Activated CD4-positive, alpha-beta memory T cell treated with anti-CD3 and anti-CD28 coated beads, Interleukin-2, amount 10 ng/mL, durations not matched to agents 7 days and 5 days (primary cell): ENCODE data around the gene VWA5A. TPM values are rescaled to one million over a fixed set of nuclear protein-coding genes. Genes with fewer than 3 reads are reported as not detected.

Source experiments
- CTCF ChIA-PET: fragments of 350-600 bp; sonication (Branson Sonifier 250); formaldehyde crosslinking; loops from one replicate; lab custom pipeline; 2021; ENCODE audit warnings: antibody characterized with exemption, inconsistent platforms; lab: Charles Lee
- POLR2A ChIA-PET: fragments of 350-600 bp; sonication (Branson Sonifier 250); formaldehyde crosslinking; loops from one replicate; lab custom pipeline; 2021; ENCODE audit warnings: antibody characterized with exemption; lab: Charles Lee
- DNase-seq: peaks from one replicate; pipeline ENCODE4 v3.0.0-alpha.2; 2020
- H3K27ac Mint-ChIP-seq: one replicate; pipeline ENCODE4 v1.8.0; 2021; ENCODE audit warnings: mild to moderate bottlenecking, mixed read lengths
- H3K27me3 Mint-ChIP-seq: one replicate; pipeline ENCODE4 v1.8.0; 2021; ENCODE audit warnings: mixed read lengths
- H3K36me3 Mint-ChIP-seq: one replicate; pipeline ENCODE4 v1.8.0; 2021; ENCODE audit warnings: low read depth, mixed read lengths
- H3K4me1 Mint-ChIP-seq: one replicate; pipeline ENCODE4 v1.8.0; 2021; ENCODE audit warnings: mixed read lengths
- H3K4me3 Mint-ChIP-seq: one replicate; pipeline ENCODE4 v1.8.0; 2021; ENCODE audit warnings: mild to moderate bottlenecking, mixed read lengths
- H3K9me3 Mint-ChIP-seq: one replicate; pipeline ENCODE4 v1.8.0; 2021; ENCODE audit warnings: mixed read lengths
- total RNA-seq, 2 experiments: library from RNA; stranded (reverse); gene quantifications; one replicate each; pipeline ENCODE4 v1.2.3, GENCODE V29; 2021

The VWA5A gene, protein sequence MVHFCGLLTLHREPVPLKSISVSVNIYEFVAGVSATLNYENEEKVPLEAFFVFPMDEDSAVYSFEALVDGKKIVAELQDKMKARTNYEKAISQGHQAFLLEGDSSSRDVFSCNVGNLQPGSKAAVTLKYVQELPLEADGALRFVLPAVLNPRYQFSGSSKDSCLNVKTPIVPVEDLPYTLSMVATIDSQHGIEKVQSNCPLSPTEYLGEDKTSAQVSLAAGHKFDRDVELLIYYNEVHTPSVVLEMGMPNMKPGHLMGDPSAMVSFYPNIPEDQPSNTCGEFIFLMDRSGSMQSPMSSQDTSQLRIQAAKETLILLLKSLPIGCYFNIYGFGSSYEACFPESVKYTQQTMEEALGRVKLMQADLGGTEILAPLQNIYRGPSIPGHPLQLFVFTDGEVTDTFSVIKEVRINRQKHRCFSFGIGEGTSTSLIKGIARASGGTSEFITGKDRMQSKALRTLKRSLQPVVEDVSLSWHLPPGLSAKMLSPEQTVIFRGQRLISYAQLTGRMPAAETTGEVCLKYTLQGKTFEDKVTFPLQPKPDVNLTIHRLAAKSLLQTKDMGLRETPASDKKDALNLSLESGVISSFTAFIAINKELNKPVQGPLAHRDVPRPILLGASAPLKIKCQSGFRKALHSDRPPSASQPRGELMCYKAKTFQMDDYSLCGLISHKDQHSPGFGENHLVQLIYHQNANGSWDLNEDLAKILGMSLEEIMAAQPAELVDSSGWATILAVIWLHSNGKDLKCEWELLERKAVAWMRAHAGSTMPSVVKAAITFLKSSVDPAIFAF
- 1 to 10 TPM; 6.8 to 7.0 TPM for total RNA-seq

DNA sequence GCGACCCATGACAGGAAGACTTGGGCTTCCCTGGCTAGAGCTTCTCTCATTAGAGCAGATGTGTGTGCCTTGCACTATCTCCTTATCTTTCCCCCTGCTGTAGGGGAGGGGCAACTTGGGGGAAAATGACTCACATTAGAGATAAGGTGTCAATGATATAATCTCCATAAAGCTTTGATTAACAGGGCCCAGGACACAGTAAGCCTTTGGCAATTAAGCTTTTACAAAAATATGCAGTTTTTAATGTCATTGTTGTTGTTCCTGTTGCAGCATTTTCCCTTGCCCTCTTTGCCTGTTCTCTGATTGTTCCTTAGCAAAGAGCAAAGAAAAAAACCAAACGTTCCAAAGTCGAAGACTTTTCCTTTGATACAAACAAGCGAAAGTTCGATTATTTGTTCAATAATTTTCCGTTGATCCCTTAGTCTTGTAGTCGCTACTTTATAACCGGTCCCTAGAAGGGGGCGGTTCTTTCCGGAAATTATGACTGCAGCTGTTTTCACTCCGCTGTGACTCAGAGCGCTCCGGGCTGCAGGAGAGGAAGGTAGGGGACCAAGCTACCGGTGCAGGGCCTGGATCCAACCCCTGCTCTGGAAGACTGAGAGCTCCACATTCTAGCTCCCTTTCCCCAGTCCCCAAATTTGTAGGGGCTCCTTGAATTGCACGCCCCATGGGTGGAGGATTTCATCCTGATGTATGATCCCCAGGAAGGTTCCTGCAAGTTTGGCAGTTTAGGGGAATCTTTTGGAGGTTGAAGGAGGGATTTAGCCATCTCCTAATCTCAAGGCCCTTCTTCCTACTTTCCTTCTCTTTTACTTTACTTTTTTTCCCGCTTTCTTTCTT lies at the start of gene VWA5A:
Gene VWA5A (plus strand): TSS at position 509 of the 840 bp plus-strand sequence. CDS start 2,062 bp downstream, outside the sequence.
- DNase-seq, result peak; percentile 83
- Mint-ChIP-seq H3K4me3 (peak within 1 kb of the TSS; percentile 80), H3K9me3 (no peaks in the 10 kb centered on the region), H3K27ac (peak within 1 kb of the TSS; percentile 53), H3K36me3 (peaks cover 8% of the 10 kb centered on the region), H3K4me1 (peaks cover 21% of the 10 kb centered on the region), H3K27me3 (peaks cover 12% of the 10 kb centered on the region)
- ChIA-PET CTCF (interaction anchor here (0.7 to 1.7 kb wide), 4 partner anchors 43 to 632 kb away, joined by 3 to 7 read pairs (median 3); no protein-coding TSS in a partner anchor), POLR2A (interaction anchor here (0.7 to 1.3 kb wide), 2 partner anchors 9 to 46 kb away, joined by 3 read pairs; no protein-coding TSS in a partner anchor)

DNA sequence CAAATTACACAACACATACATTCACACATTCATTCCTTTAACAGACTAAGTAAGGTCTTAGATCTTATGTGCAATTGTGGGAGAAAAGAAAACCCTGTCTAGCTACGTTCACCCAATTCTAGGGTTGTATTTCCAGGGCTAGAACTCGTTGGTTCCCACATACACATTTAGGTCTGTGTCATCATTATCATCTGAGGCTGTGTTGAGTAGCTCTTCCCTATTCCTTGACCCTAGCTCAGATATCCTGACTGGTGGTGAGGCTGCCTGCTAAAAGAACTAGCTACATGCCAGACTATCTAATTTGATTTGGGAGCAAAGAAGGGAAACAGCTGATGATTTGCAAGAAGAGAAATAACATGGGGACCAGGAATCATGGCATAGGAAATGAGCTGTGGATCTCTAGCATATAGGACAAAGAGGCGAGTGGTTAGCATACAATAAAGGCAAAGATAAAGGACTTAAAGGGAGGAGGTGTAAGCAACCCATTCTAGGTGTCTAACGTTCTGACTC lies 46.6 kb upstream of the VWA5A start:
- Mint-ChIP-seq H3K9me3 (no peaks in the 10 kb centered on the region), H3K27ac (no peak overlapping the region), H3K4me1 (peaks cover 8% of the 10 kb centered on the region), H3K27me3 (peaks cover 15% of the 10 kb centered on the region), H3K4me3 (no peak overlapping the region), H3K36me3 (no peaks in the 10 kb centered on the region)
- DNase-seq, result no peak
- CTCF ChIA-PET, result interaction anchor here (1.2 to 5.1 kb wide), 7 partner anchors 9 to 169 kb away, joined by 3 to 84 read pairs (median 4); no protein-coding TSS in a partner anchor
- POLR2A ChIA-PET, result no interaction called here

DNA sequence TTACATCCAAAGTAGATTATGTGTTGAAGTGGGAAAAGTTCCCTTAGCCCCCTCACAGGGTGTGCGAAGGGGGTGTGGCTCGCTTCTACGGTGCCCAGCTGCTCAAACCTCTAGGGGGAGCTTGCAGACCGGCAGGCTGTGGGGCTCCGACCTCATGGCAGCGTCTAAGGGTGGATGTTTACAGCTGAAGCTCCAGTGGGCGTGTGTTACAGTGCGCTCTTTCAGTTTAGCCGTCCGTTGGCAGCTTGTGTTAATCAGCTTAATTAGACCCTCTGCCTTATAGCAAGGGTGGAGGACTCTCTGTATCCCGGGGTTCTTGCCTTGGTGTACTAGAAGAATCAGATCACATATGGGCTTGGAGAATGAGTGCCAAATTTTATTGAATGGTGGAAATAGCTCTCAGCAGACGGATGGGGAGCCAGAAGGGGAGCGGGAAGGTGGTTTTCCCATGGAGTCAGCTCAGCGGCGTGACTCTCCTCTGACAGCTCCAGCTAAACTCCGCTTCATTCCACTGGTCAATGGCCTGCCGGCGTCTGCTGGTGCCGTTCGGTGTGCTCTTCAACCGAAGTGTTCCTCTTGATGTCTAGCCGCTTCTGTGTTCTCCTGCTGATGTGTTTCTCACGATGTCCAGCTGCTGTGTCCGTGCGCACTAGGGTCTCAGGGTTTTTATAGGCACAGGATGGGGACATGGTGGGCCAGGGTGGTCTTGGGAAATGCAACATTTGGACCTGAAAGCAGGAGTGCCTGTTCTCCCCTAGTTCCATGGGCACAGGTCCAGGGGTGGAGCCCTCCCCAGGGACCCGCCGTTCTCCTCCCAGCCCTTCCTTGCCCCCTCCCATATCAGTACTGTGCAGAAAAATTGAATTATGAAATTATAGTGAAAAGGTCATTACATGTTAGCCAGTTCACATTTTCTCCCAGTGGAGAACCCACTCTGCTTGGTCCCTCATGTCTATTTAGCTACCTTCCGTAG lies 45.5 kb upstream of the VWA5A start:
- CTCF ChIA-PET, result interaction anchor here (0.6 to 5.1 kb wide), 16 partner anchors 8 to 516 kb away, joined by 3 to 84 read pairs (median 4); no protein-coding TSS in a partner anchor

DNA sequence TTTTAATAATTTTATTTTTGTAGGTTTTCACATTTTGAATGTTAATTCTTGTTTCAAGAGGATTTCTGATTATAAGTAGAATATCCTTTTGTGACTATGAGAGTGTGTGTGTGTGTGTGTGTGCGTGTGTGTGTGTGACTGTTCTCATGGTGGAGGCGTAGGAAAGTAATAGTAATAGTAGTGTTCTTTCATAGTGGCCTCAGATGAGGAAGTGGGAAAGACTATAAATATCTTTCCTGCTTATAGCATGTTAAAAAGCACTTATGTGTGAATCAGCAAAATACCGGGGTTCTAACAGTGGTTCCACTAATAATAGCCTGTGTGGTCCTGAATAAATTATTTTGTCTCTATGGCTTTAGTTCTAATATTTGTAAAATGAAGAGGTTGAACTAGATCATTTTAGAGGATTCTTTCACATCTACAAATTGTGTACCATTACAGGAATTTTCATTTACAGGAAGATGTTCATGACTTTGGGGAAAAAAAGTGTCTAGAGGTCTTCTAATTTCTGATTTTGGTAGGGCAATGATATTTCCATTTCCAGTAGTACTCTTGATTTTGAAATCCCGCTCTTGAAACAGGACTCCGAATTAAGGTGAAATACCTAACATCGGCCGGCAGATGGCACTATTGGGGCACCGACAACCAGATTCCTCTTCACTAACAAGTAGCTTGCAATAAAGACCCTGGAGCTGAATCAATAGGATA lies 44.2 kb upstream of the VWA5A start:
- H3K9me3 Mint-ChIP-seq, result no peaks in the 10 kb centered on the region
- no peak overlapping the region for H3K27ac Mint-ChIP-seq
- peak; percentile 73 for DNase-seq
- POLR2A ChIA-PET, result no interaction called here
- H3K4me1 Mint-ChIP-seq, result peaks cover 8% of the 10 kb centered on the region
- H3K36me3 Mint-ChIP-seq, result no peaks in the 10 kb centered on the region
- CTCF ChIA-PET, result interaction anchor here (0.8 to 5.1 kb wide), 15 partner anchors 8 to 515 kb away, joined by 3 to 84 read pairs (median 5); partner anchors contain the start of gene VWA5A
- H3K27me3 Mint-ChIP-seq, result peaks cover 14% of the 10 kb centered on the region
- H3K4me3 Mint-ChIP-seq, result no peak overlapping the region

More for the DNA sequence above, 45.5 kb upstream of the VWA5A start:
- Mint-ChIP-seq H3K4me3 (no peak overlapping the region), H3K4me1 (peaks cover 8% of the 10 kb centered on the region), H3K27ac (no peak overlapping the region), H3K9me3 (no peaks in the 10 kb centered on the region), H3K27me3 (peaks cover 17% of the 10 kb centered on the region), H3K36me3 (no peaks in the 10 kb centered on the region)
- DNase-seq, result peak; percentile 43
- POLR2A ChIA-PET, result interaction anchor here (1.4 kb wide), 1 partner anchor 134 kb away, joined by 3 read pairs; no protein-coding TSS in a partner anchor

DNA sequence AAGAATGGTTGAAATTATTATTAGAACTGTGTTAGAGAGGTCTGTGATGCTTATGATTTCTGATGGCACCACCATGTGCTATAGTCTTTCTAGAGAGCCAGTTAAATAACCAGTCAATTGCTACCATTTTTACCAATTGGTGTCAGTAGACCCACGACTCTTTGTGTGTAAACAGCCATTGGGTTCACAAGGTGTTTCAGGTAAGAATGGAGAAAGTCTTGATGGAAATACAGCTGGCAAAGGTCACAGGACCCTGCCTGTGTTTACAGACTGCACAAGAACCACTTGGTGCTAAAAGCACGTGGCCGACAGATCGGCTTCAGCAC lies 43.7 kb upstream of the VWA5A start:
- Mint-ChIP-seq H3K9me3 (no peaks in the 10 kb centered on the region), H3K27me3 (peaks cover 16% of the 10 kb centered on the region), H3K4me1 (peaks cover 13% of the 10 kb centered on the region), H3K36me3 (no peaks in the 10 kb centered on the region), H3K4me3 (no peak overlapping the region), H3K27ac (no peak overlapping the region)
- no peak for DNase-seq
- POLR2A ChIA-PET, result no interaction called here
- CTCF ChIA-PET, result interaction anchor here (0.8 to 5.1 kb wide), 14 partner anchors 9 to 514 kb away, joined by 3 to 84 read pairs (median 6); partner anchors contain the start of gene VWA5A

DNA sequence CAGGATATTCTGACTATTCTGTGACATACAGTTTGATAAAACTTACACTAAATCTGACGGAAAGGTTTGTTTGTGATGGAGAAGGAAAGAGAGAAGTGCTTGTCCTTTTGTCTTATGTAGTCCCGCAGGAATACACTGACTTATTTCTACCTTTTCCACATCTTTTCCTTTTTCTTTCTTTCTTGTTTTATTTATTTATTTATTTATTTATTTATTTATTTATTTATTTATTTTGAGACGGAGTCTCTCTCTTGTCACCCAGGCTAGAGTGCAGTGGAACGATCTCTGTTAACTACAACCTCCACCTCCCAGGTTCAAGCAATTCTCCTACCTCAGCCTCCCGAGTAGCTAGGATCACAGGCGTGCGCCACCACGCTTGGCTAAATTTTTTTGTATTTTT lies 43.1 kb upstream of the VWA5A start:
- no peak for DNase-seq
- Mint-ChIP-seq H3K27me3 (peaks cover 19% of the 10 kb centered on the region), H3K4me1 (peaks cover 15% of the 10 kb centered on the region), H3K4me3 (no peak overlapping the region), H3K27ac (no peak overlapping the region), H3K36me3 (no peaks in the 10 kb centered on the region), H3K9me3 (no peaks in the 10 kb centered on the region)
- CTCF ChIA-PET, result interaction anchor here (0.8 to 5.1 kb wide), 9 partner anchors 9 to 329 kb away, joined by 3 to 84 read pairs (median 5); partner anchors contain the start of gene VWA5A
- POLR2A ChIA-PET, result no interaction called here

DNA sequence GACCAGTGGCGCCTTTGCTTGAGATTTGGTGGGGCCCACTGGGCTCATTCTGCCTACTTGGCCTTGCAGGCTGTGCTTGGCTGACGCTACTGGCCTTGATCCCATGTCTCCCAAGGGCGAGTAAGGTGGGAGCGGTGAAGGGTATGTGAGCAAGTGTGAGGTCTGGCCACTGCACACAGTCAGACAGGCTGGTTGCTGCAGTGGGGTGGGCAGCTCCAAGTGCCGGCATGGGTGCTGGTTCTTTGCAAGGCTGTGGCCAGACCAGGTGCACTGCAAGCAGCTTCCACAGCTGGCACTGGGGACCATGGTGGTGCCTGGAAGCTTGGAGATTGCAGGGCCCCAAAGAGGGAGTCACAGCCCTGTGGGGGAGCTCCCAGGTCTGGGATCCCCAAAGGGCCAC lies 40.7 kb upstream of the VWA5A start:
- CTCF ChIA-PET, result interaction anchor here (4.0 kb wide), 1 partner anchor 120 kb away, joined by 15 read pairs; no protein-coding TSS in a partner anchor

DNA sequence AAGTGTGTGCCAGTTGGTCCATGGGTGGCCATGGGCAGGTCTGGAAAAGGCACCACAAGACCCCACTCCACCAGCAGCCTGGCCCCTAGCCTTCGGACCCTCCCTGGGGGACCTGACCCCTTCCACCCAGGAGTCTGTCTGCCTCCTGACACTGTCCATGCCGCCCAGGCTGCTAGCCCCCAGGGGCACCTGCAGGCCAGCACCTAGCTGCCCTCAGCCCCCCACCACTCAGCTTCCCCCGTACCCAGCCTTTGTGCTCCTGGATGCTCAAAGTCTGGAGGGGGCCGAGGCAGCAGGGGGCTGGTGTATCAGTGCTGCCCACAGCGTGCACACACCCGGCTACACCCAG lies 39.8 kb upstream of the VWA5A start:
- POLR2A ChIA-PET, result no interaction called here
- no peak for DNase-seq

More for the DNA sequence above, 40.7 kb upstream of the VWA5A start:
- POLR2A ChIA-PET, result no interaction called here
- H3K9me3 Mint-ChIP-seq, result no peaks in the 10 kb centered on the region
- no peak for DNase-seq
- peaks cover 18% of the 10 kb centered on the region for H3K27me3 Mint-ChIP-seq
- peaks cover 14% of the 10 kb centered on the region for H3K4me1 Mint-ChIP-seq
- H3K36me3 Mint-ChIP-seq, result no peaks in the 10 kb centered on the region
- H3K27ac Mint-ChIP-seq, result no peak overlapping the region
- H3K4me3 Mint-ChIP-seq, result no peak overlapping the region

DNA sequence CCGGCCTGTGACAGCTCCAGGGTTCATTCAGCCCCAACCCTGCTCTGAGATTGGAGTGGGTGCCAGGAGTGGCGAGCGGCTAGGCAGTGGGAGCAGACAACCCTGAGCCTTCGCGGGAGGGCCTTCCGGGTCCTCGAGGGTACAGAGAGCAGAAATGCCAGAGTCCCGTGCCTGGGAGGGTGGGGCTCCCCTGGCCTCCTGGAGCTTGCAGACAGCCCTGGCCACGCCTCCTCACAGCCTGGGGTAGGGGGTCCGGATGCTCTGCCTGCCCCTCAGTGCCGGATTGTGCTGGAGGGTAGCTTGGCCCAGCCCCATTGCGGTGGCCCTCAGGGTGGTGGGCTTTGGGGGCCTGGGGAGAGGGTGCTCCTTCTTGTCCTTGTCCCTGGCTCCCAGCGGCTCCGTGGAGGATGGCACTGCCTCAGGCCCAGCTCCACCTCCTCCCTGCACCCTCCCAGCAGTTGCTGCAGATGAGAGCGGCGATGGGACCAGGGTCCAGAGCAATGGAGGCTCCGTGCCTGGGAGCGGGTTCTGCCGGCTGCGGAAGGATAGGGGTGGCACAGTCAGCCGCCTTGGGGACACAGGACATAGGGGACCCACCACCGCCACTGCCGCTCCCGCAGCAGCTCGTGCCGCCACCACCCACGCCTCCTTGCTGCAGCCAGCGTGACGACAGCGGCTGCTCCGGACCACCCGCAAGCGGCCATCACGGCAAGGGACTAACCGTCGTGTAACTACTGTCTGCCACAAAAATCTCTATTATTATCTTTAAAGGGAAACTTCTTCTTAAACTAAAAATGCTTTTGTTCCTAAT lies 39.2 kb upstream of the VWA5A start:
- Mint-ChIP-seq H3K4me1 (peaks cover 10% of the 10 kb centered on the region), H3K4me3 (peak overlapping the region; percentile 3), H3K36me3 (no peaks in the 10 kb centered on the region), H3K9me3 (no peaks in the 10 kb centered on the region), H3K27ac (no peak overlapping the region), H3K27me3 (peaks cover 19% of the 10 kb centered on the region)
- ChIA-PET POLR2A (no interaction called here), CTCF (interaction anchor here (4.0 kb wide), 1 partner anchor 119 kb away, joined by 15 read pairs; no protein-coding TSS in a partner anchor)
- no peak for DNase-seq

More for the DNA sequence above, 39.8 kb upstream of the VWA5A start:
- Mint-ChIP-seq H3K4me1 (peaks cover 13% of the 10 kb centered on the region), H3K36me3 (no peaks in the 10 kb centered on the region), H3K27me3 (peaks cover 18% of the 10 kb centered on the region), H3K9me3 (no peaks in the 10 kb centered on the region), H3K27ac (no peak overlapping the region), H3K4me3 (no peak overlapping the region)
- CTCF ChIA-PET, result interaction anchor here (4.0 kb wide), 1 partner anchor 119 kb away, joined by 15 read pairs; no protein-coding TSS in a partner anchor

DNA sequence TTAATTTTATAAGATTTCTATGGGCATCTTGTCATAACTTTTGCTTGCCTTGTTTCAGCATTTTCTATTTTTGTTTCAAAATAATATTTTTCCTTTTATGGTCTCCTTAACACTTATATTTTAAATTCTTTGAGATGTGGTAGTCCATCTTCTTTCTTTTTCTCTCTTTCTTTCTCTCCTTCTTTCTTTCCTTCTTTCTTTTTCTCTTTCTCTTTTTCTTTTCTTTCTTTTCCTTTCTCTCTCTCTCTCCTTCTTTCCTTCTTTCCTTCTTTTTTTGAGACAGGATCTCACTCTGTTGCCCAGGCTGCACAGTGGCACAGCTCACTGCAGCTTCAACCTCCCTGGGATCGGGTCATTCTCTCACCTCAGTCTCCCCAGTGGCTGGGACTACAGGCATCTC lies 38.0 kb upstream of the VWA5A start:
- peaks cover 7% of the 10 kb centered on the region for H3K4me1 Mint-ChIP-seq
- H3K27ac Mint-ChIP-seq, result no peak overlapping the region
- POLR2A ChIA-PET, result no interaction called here
- no peak overlapping the region for H3K4me3 Mint-ChIP-seq
- H3K36me3 Mint-ChIP-seq, result no peaks in the 10 kb centered on the region
- peaks cover 24% of the 10 kb centered on the region for H3K27me3 Mint-ChIP-seq
- no peaks in the 10 kb centered on the region for H3K9me3 Mint-ChIP-seq
- DNase-seq, result no peak
- CTCF ChIA-PET, result interaction anchor here (1.5 to 4.0 kb wide), 2 partner anchors 9 to 117 kb away, joined by 4 to 15 read pairs; no protein-coding TSS in a partner anchor
